GM12874 (cell line): ENCODE results near the gene PARD3B.

Experiments
- CTCF ChIP-seq: IDR thresholded peaks from 2 replicates; pipeline ENCODE4 v1.5.1; 2011; ENCODE audit warnings: low read depth, mild to moderate bottlenecking, control low read depth, low read length, moderate library complexity; ENCODE audit not compliant: insufficient read depth

The PARD3B gene

GRCh38 chr2:204576362-204576979 is 31.2 kb downstream of the PARD3B start:
- TF ChIP-seq CTCF = no peak

- TF ChIP-seq CTCF = no peak
Measured at GRCh38 chr2:204578928-204579598, 33.8 kb downstream of the PARD3B start.

- TF ChIP-seq CTCF = no peak
Measured at GRCh38 chr2:204581946-204582345, 36.7 kb downstream of the PARD3B start.

GRCh38 chr2:204583773-204584172 is 38.5 kb downstream of the PARD3B start:
- TF ChIP-seq CTCF = no peak

GRCh38 chr2:204585930-204586329 is 40.7 kb downstream of the PARD3B start:
- no peak for TF ChIP-seq CTCF

GRCh38 chr2:204586444-204587180 is 41.3 kb downstream of the PARD3B start:
- no peak for TF ChIP-seq CTCF

GRCh38 chr2:204590063-204590462 is 44.8 kb downstream of the PARD3B start:
- TF ChIP-seq CTCF = no peak
